Subcutaneous adipose tissue (tissue), 4 donors: ENCODE measurements around the gene PRCP. TPM values are rescaled to one million over a fixed set of nuclear protein-coding genes. Genes with fewer than 3 reads are reported as not detected.

ENCODE experiments used
- total RNA-seq, 4 donors: library from RNA; depleted of rRNA; stranded (reverse); fragments of >200 nt; gene quantifications; one replicate each; pipeline ENCODE4 v1.1.0, GENCODE V29; 2016
- TF ChIP-seq, protein P1 (sequence below): fragments of 450-650 bp; IDR thresholded peaks from one replicate; pipeline ENCODE4 v1.5.1; 2016; ENCODE audit warnings: low read depth, mild to moderate bottlenecking, control low read depth, antibody characterized with exemption, moderate library complexity

Gene PRCP
- total RNA-seq, 4 donors from 2014 or later = 45.2 to 126 (median 95.7) TPM

GRCh38 chr11:82862379-82862778, 37.9 kb downstream of the PRCP start:
- TF ChIP-seq, protein P1, sequence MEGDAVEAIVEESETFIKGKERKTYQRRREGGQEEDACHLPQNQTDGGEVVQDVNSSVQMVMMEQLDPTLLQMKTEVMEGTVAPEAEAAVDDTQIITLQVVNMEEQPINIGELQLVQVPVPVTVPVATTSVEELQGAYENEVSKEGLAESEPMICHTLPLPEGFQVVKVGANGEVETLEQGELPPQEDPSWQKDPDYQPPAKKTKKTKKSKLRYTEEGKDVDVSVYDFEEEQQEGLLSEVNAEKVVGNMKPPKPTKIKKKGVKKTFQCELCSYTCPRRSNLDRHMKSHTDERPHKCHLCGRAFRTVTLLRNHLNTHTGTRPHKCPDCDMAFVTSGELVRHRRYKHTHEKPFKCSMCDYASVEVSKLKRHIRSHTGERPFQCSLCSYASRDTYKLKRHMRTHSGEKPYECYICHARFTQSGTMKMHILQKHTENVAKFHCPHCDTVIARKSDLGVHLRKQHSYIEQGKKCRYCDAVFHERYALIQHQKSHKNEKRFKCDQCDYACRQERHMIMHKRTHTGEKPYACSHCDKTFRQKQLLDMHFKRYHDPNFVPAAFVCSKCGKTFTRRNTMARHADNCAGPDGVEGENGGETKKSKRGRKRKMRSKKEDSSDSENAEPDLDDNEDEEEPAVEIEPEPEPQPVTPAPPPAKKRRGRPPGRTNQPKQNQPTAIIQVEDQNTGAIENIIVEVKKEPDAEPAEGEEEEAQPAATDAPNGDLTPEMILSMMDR = no peak

- TF ChIP-seq, protein P1 = no peak
These were observed 40.5 kb downstream of the PRCP start for GRCh38 chr11:82859750-82860149.

- TF ChIP-seq, protein P1 = no peak
These were observed 41.6 kb downstream of the PRCP start for GRCh38 chr11:82858556-82859091.

GRCh38 chr11:82858133-82858532, 42.1 kb downstream of the PRCP start:
- TF ChIP-seq, protein P1 = no peak

DNA sequence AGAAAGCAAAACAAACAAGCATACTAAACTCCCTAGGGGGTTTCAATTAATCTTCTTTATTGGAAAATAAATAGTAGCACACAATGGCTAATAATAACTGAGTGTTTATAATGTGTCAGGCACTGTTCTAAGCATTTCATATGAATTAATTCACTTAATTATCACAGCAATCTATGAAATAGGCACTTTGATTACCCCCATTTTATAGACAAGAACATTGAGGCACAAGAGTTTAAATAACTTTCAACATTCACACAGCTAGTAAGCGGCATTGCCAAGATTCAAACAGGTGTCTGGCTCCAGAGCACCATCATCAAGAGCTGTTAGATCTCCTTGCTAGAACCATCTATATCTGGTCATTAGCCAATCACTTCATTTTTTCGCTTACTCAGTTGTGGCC, 43.1 kb downstream of the PRCP start:
- TF ChIP-seq, protein P1 = no peak

GRCh38 chr11:82855616-82856015, 44.6 kb downstream of the PRCP start:
- TF ChIP-seq, protein P1 = no peak

DNA sequence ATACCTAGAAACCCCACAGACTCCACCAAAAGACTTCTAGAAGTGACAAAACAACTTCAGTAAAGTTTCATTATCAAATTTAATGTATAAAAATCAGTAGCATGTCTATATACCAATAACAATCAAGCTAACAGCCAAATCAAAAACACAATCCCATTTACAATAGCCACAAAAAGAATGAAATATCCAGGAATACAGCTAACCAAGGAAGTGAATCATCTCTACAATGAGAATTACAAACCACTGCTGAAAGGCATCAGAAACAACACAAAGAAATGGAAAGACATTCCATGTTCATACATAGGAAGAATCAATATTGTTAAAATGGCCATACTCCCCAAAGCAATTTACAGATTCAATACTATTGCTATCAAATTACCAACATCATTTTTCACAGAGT, 46.0 kb downstream of the PRCP start:
- TF ChIP-seq, protein P1 = no peak
